ENCODE data around the gene ACER3. TPM values are rescaled to one million over a fixed set of nuclear protein-coding genes. Genes with fewer than 3 reads are reported as not detected.

The ACER3 gene
- total RNA-seq, 2 experiments from 2014 or later = 10.5 to 10.9 TPM

- Mint-ChIP-seq H3K4me3 (no peak overlapping the region), H3K27me3 (peaks cover 27% of the 10 kb centered on the region), H3K27ac (no peak overlapping the region), H3K36me3 (no peaks in the 10 kb centered on the region), H3K9me3 (no peaks in the 10 kb centered on the region), H3K4me1 (ENCODE audit: low read depth) (no peaks in the 10 kb centered on the region)
- POLR2A ChIA-PET = no interaction called here
- intact Hi-C loops (cut with micrococcal nuclease) = no loop called here
- CTCF ChIA-PET = interaction anchor here (0.9 to 1.1 kb wide), 2 partner anchors 65 to 107 kb away, joined by 3 read pairs; no protein-coding TSS in a partner anchor
- DNase-seq = no peak
These were observed 165.5 kb downstream of the ACER3 start for GRCh38 chr11:77026221-77026620.

- Mint-ChIP-seq H3K4me3 (no peak overlapping the region), H3K27me3 (peaks cover 27% of the 10 kb centered on the region), H3K36me3 (no peaks in the 10 kb centered on the region), H3K9me3 (no peaks in the 10 kb centered on the region), H3K27ac (no peak overlapping the region), H3K4me1 (ENCODE audit: low read depth) (no peaks in the 10 kb centered on the region)
- ChIA-PET POLR2A (no interaction called here), CTCF (interaction anchor here (0.6 to 1.1 kb wide), 2 partner anchors 65 to 103 kb away, joined by 3 read pairs; no protein-coding TSS in a partner anchor)
- intact Hi-C loops (cut with micrococcal nuclease) = no loop called here
- DNase-seq = no peak
These were observed 166.0 kb downstream of the ACER3 start for GRCh38 chr11:77026743-77027142.

GRCh38 chr11:77027275-77027674, 166.6 kb downstream of the ACER3 start:
- H3K27ac Mint-ChIP-seq = no peak overlapping the region

GRCh38 chr11:77029829-77030228, 169.1 kb downstream of the ACER3 start:
- POLR2A ChIA-PET = no interaction called here
- intact Hi-C loops (cut with micrococcal nuclease) = no loop called here
- Mint-ChIP-seq H3K27me3 (peaks cover 27% of the 10 kb centered on the region), H3K9me3 (no peaks in the 10 kb centered on the region), H3K4me3 (no peak overlapping the region), H3K4me1 (ENCODE audit: low read depth) (no peaks in the 10 kb centered on the region), H3K27ac (no peak overlapping the region), H3K36me3 (no peaks in the 10 kb centered on the region)
- CTCF ChIA-PET = no interaction called here
- no peak for DNase-seq

More at GRCh38 chr11:77027275-77027674, 166.6 kb downstream of the ACER3 start:
- DNase-seq = no peak
- Mint-ChIP-seq H3K36me3 (no peaks in the 10 kb centered on the region), H3K27me3 (peaks cover 27% of the 10 kb centered on the region), H3K4me1 (ENCODE audit: low read depth) (no peaks in the 10 kb centered on the region), H3K4me3 (no peak overlapping the region), H3K9me3 (no peaks in the 10 kb centered on the region)
- ChIA-PET CTCF (interaction anchor here (0.6 to 1.1 kb wide), 2 partner anchors 18 to 103 kb away, joined by 3 read pairs; no protein-coding TSS in a partner anchor), POLR2A (no interaction called here)
- intact Hi-C loops (cut with micrococcal nuclease) = no loop called here

GRCh38 chr11:77030834-77031414, 170.2 kb downstream of the ACER3 start:
- H3K36me3 Mint-ChIP-seq = no peaks in the 10 kb centered on the region
- DNase-seq = no peak
- intact Hi-C loops (cut with micrococcal nuclease) = no loop called here

GRCh38 chr11:77031599-77031998, 170.9 kb downstream of the ACER3 start:
- H3K36me3 Mint-ChIP-seq = no peaks in the 10 kb centered on the region
- ChIA-PET POLR2A (no interaction called here), CTCF (interaction anchor here (1.2 kb wide), 1 partner anchor 60 kb away, joined by 3 read pairs; no protein-coding TSS in a partner anchor)
- peaks cover 31% of the 10 kb centered on the region for H3K27me3 Mint-ChIP-seq
- no peak overlapping the region for H3K27ac Mint-ChIP-seq
- H3K9me3 Mint-ChIP-seq = no peaks in the 10 kb centered on the region
- no peak for DNase-seq
- intact Hi-C loops (cut with micrococcal nuclease) = no loop called here
- H3K4me1 Mint-ChIP-seq (ENCODE audit: low read depth) = no peaks in the 10 kb centered on the region
- H3K4me3 Mint-ChIP-seq = no peak overlapping the region

More at GRCh38 chr11:77030834-77031414, 170.2 kb downstream of the ACER3 start:
- no peaks in the 10 kb centered on the region for H3K4me1 Mint-ChIP-seq (ENCODE audit: low read depth)
- H3K9me3 Mint-ChIP-seq = no peaks in the 10 kb centered on the region
- no peak overlapping the region for H3K4me3 Mint-ChIP-seq
- H3K27me3 Mint-ChIP-seq = peaks cover 27% of the 10 kb centered on the region
- H3K27ac Mint-ChIP-seq = no peak overlapping the region
- ChIA-PET POLR2A (no interaction called here), CTCF (interaction anchor here (1.2 kb wide), 2 partner anchors 15 to 60 kb away, joined by 3 read pairs; no protein-coding TSS in a partner anchor)

- CTCF ChIA-PET = no interaction called here
- no peak overlapping the region for H3K4me3 Mint-ChIP-seq
- intact Hi-C loops (cut with micrococcal nuclease) = no loop called here
- POLR2A ChIA-PET = no interaction called here
- peaks cover 8% of the 10 kb centered on the region for H3K4me1 Mint-ChIP-seq (ENCODE audit: low read depth)
- no peak overlapping the region for H3K27ac Mint-ChIP-seq
- no peak for DNase-seq
- H3K27me3 Mint-ChIP-seq = peaks cover 35% of the 10 kb centered on the region
- H3K9me3 Mint-ChIP-seq = no peaks in the 10 kb centered on the region
- no peaks in the 10 kb centered on the region for H3K36me3 Mint-ChIP-seq
These were observed 174.3 kb downstream of the ACER3 start for GRCh38 chr11:77035039-77035438.

- H3K27me3 Mint-ChIP-seq = peaks cover 34% of the 10 kb centered on the region
- DNase-seq = no peak
- H3K9me3 Mint-ChIP-seq = no peaks in the 10 kb centered on the region
- ChIA-PET POLR2A (no interaction called here), CTCF (interaction anchor here (0.9 kb wide), 1 partner anchor 56 kb away, joined by 4 read pairs; no protein-coding TSS in a partner anchor)
- peaks cover 8% of the 10 kb centered on the region for H3K4me1 Mint-ChIP-seq (ENCODE audit: low read depth)
- no peak overlapping the region for H3K27ac Mint-ChIP-seq
- intact Hi-C loops (cut with micrococcal nuclease) = no loop called here
- no peaks in the 10 kb centered on the region for H3K36me3 Mint-ChIP-seq
- H3K4me3 Mint-ChIP-seq = no peak overlapping the region
These were observed 174.9 kb downstream of the ACER3 start for GRCh38 chr11:77035580-77035979.

GRCh38 chr11:77036398-77036797, 175.7 kb downstream of the ACER3 start:
- ChIA-PET POLR2A (no interaction called here), CTCF (interaction anchor here (0.9 kb wide), 1 partner anchor 55 kb away, joined by 4 read pairs; no protein-coding TSS in a partner anchor)
- Mint-ChIP-seq H3K27me3 (peaks cover 33% of the 10 kb centered on the region), H3K36me3 (no peaks in the 10 kb centered on the region), H3K27ac (no peak overlapping the region), H3K4me1 (ENCODE audit: low read depth) (peaks cover 8% of the 10 kb centered on the region), H3K9me3 (no peaks in the 10 kb centered on the region), H3K4me3 (no peak overlapping the region)
- intact Hi-C loops (cut with micrococcal nuclease) = no loop called here
- no peak for DNase-seq

- intact Hi-C loops (cut with micrococcal nuclease) = no loop called here
- CTCF ChIA-PET = interaction anchor here (1.2 kb wide), 1 partner anchor 54 kb away, joined by 4 read pairs; no protein-coding TSS in a partner anchor
- POLR2A ChIA-PET = no interaction called here
These were observed 176.3 kb downstream of the ACER3 start for GRCh38 chr11:77037057-77037456.

GRCh38 chr11:77038029-77038824, 177.5 kb downstream of the ACER3 start:
- ChIA-PET POLR2A (no interaction called here), CTCF (interaction anchor here (1.2 to 1.7 kb wide), 2 partner anchors 53 to 120 kb away, joined by 4 to 6 read pairs; no protein-coding TSS in a partner anchor)
- Mint-ChIP-seq H3K27ac (no peak overlapping the region), H3K4me1 (ENCODE audit: low read depth) (peaks cover 8% of the 10 kb centered on the region), H3K9me3 (no peaks in the 10 kb centered on the region), H3K36me3 (no peaks in the 10 kb centered on the region), H3K27me3 (peaks cover 34% of the 10 kb centered on the region), H3K4me3 (no peak overlapping the region)
- intact Hi-C loops (cut with micrococcal nuclease) = no loop called here
- DNase-seq = no peak

More at GRCh38 chr11:77037057-77037456, 176.3 kb downstream of the ACER3 start:
- Mint-ChIP-seq H3K27me3 (peaks cover 34% of the 10 kb centered on the region), H3K27ac (no peak overlapping the region), H3K4me3 (no peak overlapping the region), H3K4me1 (ENCODE audit: low read depth) (peaks cover 8% of the 10 kb centered on the region), H3K9me3 (no peaks in the 10 kb centered on the region), H3K36me3 (no peaks in the 10 kb centered on the region)
- no peak for DNase-seq

GRCh38 chr11:77038825-77039326, 178.2 kb downstream of the ACER3 start:
- Mint-ChIP-seq H3K9me3 (no peaks in the 10 kb centered on the region), H3K4me3 (no peak overlapping the region), H3K36me3 (no peaks in the 10 kb centered on the region), H3K4me1 (ENCODE audit: low read depth) (peaks cover 8% of the 10 kb centered on the region), H3K27me3 (peaks cover 34% of the 10 kb centered on the region), H3K27ac (no peak overlapping the region)
- ChIA-PET POLR2A (no interaction called here), CTCF (interaction anchor here (1.3 to 2.8 kb wide), 3 partner anchors 52 to 121 kb away, joined by 6 to 11 read pairs (median 10); no protein-coding TSS in a partner anchor)
- intact Hi-C loops (cut with micrococcal nuclease) = no loop called here
- DNase-seq = no peak

Data from activated CD4-positive, alpha-beta memory T cell treated with anti-CD3 and anti-CD28 coated beads for 36 hours (primary cell).